NCI-H1417 (cell line): ENCODE data around the gene DZIP1L.

Experiments
- DNase-seq, 3 experiments: peaks; one replicate each; lab custom pipeline; 2025; lab: John Stamatoyannopoulos, UW

Gene DZIP1L

DNA sequence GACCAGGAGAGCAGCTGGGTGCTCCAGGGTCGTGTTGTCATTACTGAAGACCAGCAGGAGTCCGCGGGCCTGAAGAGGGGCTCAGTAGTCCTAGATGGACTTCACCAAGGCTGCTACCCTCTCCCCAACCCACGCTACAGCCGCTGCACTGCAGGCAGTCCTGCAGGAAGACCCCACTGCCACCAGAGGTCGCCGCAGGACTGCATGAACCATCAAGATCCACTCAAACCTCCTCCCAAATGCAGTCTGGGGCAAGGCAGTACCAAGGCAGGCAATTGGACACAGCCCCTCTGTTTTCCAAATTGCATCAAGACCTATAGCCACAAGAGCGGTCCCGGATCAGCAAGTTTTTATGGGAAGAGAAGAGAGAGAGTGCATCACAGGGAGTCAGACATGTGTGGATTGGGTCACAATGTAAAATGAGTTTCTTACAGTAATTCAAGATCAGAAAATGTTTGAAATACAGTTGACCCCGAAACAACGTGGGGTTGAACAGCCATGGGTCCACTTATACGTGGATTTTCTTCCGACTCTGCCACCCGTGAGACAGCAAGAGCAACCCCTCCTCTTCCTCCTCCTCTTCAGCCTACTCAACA, 46.7 kb downstream of the DZIP1L start:
- peak; percentile 32 to 79 (median 68) for DNase-seq

DNA sequence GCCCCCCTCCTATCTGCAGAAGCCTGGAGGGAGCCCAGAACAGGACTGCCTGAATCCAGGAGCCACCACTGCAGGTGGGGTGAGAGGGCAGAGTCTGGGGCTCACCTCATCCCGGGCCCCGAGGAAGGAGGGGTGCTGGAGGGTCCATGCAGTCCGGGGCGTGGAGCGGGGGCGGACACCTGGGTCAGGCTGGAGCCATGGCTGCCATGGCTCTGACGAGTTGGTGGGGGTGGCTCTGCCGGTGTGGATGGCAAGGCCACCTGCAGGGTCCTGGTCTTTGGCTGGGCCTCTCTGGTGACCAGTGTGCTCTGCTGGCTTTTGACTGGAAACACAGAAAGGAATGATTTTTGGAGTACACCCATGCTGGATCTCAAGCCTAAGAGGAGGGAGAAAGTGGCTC, 47.4 kb downstream of the DZIP1L start:
- DNase-seq: no peak

DNA sequence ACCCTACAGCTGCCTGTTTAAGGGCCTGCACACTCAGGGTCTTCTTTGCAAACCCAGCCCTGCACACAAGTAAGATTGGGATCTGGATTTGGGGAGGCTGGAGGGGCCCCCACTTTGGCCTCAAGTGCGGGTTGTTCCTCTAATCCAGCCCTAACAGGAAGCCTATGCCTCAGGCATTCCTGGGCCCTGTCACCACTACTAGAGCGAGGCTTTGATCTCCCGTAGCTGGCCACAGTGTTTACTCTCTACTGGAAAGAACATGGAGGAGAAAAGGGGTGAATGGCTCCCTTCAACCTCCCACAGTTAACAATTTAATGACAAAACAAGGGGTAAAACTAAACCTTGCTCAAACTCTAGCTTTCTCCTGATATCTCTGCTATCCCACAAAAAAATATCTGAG, 48.4 kb downstream of the DZIP1L start:
- no peak for DNase-seq

GRCh38 chr3:138066383-138066782, 49.0 kb downstream of the DZIP1L start:
- no peak for DNase-seq

DNA sequence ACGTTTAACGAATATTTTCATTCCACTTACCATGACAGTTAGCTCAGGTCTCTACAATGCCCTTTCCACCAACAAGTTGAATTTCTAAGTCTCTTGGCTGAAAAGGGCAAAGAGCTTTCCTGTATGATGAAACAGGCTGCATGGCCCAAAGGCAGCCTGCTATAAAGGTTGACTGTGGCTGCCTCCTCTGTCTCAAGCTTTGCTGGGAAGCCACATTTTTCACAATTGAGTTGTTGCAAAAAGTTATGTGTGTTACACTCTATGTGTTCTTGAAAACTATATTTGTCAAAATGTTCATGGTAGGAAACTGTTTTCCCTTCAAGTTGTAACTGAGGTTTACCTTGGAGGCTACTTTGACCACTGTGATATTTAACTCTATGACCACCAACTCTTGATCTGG, 49.5 kb downstream of the DZIP1L start:
- no peak for DNase-seq

- DNase-seq: no peak
These were observed 52.0 kb downstream of the DZIP1L start for GRCh38 chr3:138063416-138063815.

DNA sequence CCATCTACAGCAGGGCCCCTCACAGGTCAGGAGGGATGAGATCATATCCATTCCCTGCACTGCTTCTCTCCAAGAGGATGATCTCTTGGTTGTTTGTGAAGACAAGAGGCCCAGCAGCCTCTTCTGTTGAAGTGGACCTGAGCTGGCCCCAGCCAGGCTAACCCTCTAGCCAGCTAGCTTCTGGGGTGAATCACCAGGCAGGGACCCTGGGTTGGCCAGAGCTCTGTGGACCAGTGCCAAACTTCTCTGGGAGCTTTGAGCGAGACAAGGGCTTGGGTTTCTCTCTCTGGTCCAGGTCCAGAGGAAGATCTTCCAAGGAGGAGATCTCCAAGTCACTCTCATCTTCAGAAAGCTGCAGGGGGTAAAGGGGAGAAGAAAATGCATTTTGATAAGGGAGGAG, 52.8 kb downstream of the DZIP1L start:
- no peak for DNase-seq

- no peak for DNase-seq
These were observed 53.4 kb downstream of the DZIP1L start for GRCh38 chr3:138062037-138062436.

DNA sequence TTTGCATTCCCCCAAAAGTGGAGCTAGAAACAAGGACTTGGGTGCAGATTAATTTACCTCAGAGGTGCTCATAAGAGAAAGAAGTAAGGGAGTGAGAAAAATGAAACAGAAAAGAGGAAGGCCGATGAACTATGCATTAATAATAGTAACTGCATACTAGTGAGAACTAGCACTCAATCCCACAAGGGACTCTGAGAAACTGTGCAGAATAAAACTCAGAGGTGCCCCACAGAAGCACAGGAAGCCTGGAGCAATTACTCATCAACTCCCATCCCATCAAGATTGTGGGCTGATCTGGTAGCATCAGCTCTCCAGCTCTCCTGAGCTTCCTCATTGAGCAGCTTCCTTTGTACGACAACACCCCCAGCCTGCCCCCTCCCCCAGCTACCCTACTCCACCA, 54.6 kb downstream of the DZIP1L start:
- DNase-seq: no peak

- DNase-seq: no peak
These were observed 56.1 kb downstream of the DZIP1L start for GRCh38 chr3:138059261-138059660.

GRCh38 chr3:138057384-138057783, 58.0 kb downstream of the DZIP1L start:
- DNase-seq: no peak

GRCh38 chr3:138054057-138054456, 61.4 kb downstream of the DZIP1L start:
- DNase-seq: no peak

DNA sequence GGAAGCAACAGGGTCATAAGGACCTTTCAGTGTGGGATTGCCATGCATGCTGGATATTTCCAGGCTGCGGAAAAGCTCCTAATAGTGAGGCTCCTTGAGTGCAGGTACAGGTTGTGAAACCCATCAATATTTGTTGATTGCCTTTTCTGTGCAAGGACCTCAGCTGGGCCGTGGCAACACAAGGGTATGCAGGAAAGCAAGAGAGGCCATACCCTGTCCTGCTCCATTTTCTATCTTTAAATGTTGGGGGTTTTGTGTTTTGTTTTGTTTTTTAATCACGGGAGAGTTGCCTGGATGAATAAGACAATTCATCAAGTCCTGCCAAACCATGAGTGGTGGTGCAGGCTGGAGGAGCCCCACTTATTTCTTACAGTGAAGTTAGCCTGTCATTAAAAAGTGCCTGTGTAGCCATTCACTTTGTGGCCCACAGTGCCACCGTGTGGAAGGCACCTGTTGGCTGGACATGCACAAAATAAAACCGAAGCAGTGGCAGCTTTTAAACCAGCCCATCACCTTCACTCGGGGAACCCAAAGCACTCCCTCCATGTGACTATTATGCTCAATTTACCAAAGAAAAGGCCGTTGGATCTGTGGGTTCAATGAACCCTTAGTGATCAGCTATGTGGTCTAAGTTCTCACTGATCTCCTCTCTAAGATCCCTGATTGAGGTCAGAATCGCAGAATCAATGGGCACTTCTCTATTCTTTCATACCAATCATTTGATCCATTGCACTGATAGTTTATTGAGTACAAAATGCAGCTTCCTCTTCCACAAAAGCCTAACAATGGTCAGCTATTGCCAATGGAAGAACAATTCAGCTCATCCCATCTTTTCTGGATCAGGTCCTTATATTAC, 63.2 kb downstream of the DZIP1L start:
- DNase-seq: peak in 2 of 3 experiments; percentile 42 to 63

DNA sequence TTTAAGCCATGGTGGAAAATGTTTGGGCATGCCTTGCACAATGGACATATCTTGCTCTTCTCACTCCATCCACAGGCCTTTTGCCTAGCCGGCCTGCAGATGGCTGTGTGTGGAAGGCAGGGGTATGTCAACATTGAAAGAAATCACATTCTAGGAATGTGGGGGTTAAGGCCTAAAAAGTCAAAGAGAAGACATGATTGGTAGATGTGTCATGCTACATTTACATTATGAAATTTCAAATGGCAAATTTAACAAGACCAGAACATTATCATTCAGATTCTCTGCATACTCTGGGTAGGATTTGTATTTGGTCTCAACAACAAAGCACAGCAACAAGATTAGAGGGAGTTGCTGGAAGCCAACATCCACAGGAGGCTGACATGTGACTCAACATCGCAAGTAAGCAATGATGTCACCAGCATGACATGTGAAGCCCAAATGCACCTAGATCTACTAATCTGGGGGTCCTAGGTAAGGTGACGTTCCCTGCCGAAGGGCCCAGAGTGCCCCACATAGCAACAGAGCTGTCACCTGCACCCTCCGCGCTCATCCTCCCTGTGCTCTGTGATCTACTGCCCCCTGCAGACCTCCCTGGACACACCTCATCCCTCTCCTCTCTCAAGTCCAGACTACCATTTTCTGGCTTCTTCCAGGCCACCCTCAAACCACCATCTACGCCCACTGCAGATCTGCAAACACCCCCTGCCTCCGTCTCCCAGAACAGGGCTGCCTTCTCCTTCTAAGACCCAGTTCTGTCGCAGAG, 66.1 kb downstream of the DZIP1L start:
- no peak for DNase-seq

DNA sequence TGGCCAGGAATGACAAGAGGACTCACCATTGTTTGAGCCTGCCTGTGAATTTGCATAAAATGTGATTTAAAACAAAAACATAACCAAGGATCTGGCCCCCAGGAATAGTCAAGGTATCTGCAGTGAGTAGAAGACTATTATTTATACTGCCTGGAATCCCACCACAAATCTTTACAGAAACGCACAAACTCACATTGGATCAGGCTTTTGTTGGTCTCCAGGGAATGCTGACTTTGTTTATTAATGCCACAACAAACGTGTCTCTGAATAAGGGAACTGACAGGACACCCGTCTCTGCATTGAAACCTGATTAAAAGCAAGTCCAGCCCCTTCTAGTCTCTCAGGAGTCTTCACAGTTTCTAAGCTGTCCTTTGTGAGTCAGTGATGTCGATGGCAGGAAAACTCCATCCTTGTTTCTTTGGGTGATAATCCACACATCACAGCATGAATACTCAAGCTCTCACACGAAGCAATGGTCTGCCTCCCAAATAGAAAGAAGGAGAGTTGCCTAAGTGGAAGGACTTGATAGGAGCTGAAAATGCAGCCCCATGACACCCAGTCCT, 67.7 kb downstream of the DZIP1L start:
- no peak for DNase-seq

GRCh38 chr3:138046955-138047354, 68.5 kb downstream of the DZIP1L start:
- DNase-seq: no peak

GRCh38 chr3:138046085-138046484, 69.3 kb downstream of the DZIP1L start:
- no peak for DNase-seq

DNA sequence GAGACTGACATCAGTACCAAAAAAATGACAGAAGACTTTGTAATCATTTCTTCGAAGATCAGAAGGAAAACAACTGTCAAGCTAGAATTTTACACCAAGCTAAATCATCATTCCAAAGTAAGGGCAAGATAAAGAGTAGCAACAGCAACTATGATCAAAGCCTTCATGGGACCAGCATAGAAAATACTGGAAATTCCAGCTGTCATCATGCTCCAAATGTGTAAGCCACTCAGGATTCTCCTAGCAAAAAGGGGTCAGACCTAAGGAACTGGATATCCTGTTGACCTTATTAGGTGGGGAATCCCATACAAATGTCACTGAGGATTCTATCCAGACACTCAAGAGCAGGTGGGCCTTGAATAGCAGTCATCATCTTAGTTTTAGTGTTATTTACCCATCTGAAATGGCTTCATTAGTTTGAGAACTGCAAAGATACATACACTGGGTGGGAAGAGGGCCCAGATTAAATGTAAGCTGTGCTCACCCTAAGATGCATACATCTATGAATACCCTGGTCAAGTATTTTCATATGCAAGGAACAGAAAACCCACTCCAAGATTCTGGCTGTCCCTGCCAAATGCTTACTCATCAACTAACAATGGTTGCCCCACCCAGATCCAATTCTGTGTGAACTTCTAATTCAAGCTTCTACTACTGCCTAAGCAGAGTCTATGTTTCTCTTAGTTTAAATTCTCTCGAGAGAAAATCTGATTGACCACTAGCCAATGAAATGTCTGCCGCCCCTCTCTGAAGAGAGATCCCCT, 72.0 kb downstream of the DZIP1L start:
- DNase-seq: no peak

GRCh38 chr3:138042043-138042442, 73.4 kb downstream of the DZIP1L start:
- no peak for DNase-seq

DNA sequence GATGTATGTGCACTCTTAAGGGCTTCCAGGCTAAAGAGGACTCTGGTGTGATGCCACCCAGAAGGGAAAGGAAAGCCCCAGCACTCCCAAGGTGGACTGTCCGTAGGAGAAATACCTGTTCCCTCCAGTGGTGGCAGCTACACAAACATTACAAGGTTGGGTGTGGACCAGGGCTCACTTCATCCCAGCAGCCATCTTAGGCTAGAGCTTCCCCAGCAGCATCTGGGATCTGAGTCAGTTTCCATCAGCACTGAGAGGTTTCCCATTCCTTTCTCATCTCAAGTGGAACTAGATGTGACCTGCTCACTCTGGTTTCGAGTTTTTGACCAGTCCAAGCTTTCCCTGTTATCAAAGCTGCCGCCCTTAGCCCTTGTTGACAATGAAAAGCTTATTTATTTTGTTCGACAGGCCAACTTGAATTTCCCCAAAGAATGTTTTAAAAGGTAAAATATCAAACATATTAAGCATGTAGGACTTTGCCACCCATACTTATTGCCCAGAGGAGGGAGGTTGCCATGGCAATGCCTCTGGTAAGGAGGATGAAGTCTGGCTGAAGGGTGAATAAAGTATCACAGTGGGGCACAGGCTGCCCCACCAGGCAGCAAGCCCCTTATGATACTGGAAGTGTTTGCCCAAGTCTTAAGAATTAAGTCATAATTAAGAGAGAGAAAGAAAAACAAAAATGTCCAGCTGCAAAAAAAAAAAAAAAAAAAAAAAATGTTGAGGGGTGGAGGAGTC, 76.5 kb downstream of the DZIP1L start:
- DNase-seq: no peak

GRCh38 chr3:138036572-138036971, 78.8 kb downstream of the DZIP1L start:
- no peak for DNase-seq
